Stimulated activated CD4-positive, alpha-beta T cell treated with anti-CD3 and anti-CD28 coated beads, Interleukin-4, amount 100 ng/mL, for 1 hour (primary cell): Measurements from ENCODE around the gene ATP6V1G2.
"Not testable (repeated sequence)": the region's sequence is repeated elsewhere in the genome, so short reads cannot be mapped to it uniquely, and the experiment has no call there.

ENCODE experiments used
- DNase-seq: peaks from one replicate; pipeline ENCODE4 v3.0.0-alpha.2; 2020

The ATP6V1G2 gene

DNA sequence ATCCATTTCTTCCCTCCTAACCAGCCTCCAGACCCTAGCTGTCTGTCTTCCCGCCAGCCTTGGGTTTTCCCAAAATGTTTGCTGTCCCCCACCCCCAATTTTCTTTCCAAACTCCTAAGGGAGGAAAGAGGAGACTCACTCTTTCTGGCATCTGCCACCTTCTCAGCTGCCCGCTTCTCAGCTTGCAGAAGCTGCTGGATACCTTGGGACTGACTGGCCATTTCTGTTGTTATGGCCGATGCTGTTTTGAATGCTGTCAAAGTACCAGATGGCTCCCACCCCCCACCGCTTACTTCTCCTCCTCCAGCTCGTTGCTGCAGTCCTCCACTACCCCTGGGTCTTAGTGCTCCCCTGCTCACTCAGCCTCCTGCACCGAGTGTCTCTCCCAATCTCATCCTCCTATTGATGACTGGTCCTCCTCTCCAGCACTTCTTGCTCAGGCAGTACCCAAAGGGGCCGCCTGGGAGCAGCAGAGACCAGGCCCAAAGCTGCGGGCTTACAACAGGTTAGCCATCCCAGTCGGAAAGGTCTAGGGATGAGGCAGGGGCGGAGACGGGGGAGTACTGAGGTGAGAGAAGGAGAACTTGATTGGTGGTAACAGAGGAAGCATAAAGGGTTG is at the start of gene ATP6V1G2:
TSS of gene ATP6V1G2 (minus strand) at position 270 of the 619 bp plus-strand sequence. CDS start at position 221, 49 bp downstream.
- peak; percentile 87 for DNase-seq

DNA sequence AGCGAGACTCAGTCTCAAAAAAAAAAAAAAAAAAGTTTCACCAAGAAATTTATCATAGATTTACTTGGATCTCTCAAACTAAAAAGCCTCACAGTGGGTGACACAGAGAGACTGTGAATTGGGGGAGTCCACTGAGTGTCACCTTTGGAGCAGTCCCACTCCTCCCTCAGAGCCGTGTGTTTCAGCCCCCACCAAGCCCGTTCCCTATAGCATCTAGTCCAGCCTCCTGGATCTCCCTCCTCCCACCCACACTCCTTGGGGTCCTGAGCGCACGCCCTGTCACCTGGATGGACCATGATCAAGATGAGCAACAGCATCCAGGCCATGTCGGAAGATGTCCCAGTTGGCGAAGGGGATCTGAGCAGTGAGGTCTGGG is 46.0 kb upstream of the ATP6V1G2 start:
- no peak for DNase-seq

DNA sequence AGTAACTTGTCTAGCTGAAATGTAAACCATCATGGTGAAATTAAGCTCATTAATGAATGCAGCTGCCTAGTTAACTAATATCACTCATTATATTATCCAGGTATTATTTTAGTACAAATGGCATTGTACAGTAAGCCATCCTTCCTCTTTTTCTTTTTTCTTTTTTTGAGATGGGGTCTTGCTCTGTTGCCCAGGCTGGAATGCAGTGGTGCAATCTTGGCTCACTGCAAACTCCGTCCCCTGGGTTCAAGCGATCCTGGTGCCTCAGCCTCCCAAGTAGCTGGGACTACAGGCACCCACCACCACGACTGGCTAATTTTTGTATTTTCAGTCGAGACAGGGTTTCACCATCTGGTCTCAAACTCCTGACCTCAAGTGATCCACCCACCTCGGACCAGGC is 44.3 kb upstream of the ATP6V1G2 start:
- DNase-seq = not testable (repeated sequence)

DNA sequence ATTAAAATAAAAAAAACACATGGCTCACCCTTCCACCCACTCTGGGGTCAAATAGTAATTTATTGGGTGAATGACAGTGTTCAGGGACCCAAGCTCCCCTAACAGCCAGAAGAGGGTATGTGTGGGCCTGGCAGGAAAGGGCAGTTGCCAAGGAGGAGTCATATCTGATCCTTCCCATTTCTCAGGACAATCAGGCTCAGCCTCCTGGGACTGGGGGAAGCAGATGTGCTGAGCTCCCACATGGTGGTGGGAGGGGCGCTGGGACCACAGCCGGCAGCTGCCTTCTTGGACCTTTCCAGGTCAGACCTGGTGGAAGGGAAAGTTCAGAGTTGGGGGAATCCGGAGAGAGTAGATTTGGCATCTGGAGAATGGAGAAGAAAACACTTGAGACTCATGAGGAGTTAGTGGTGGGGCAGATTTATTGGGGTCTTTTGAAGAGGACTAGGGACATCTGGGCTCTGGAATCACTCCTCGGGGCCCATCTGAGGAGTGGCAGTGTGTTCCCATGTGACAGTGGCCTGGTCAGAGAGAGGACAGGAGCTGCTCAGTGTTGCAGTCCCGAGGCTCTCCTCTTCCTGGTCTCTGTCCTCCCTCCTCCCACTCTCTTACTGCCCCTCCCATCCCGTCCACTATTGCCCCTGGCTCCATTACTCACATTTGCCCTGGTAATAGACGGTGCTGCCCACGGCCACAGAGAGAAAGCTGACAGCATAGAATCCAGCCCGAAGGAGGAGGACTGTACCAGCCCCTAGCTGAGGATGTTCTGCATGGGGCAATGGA is 42.7 kb upstream of the ATP6V1G2 start:
- DNase-seq = no peak

DNA sequence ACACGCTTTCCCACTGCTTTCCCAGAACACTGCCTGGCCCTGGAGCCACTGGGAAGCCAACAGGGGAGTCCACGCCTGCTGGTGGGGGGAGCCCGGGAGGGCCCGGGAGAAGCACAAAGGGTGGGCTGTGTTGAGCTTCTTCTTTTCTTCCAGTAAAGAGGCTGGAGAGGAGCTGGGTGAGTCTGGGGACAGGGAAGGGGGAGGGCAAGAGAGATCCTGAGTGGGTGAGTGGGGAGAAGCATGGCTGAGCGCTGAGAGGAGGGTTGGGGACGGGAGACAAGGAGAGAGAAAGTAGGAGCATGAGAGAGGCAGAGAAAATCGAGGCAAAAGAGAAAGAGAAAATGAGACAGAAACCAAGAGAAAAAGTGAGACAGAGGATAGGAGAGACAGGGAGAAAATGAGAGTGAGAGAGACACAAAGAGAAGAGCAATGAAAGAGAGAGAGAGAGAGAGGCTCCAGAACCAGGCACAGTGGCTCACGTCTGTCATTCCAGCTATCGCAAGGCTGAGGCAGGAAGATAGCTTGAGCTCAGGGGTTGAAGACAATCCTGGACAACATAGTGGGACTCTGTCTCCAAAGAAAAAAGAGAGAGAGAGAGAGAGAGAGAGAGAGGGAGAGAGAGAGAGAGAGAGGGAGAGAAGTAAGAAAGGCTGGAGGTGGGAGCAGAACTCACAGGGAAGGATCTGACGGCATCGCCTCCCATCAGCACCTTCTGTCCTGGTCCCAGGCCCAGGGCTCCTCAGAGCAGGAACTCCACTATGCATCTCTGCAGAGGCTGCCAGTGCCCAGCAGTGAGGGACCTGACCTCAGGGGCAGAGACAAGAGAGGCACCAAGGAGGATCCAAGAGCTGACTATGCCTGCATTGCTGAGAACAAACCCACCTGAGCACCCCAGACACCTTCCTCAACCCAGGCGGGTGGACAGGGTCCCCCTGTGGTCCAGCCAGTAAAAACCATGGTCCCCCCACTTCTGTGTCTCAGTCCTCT is 41.7 kb upstream of the ATP6V1G2 start:
- no peak for DNase-seq

DNA sequence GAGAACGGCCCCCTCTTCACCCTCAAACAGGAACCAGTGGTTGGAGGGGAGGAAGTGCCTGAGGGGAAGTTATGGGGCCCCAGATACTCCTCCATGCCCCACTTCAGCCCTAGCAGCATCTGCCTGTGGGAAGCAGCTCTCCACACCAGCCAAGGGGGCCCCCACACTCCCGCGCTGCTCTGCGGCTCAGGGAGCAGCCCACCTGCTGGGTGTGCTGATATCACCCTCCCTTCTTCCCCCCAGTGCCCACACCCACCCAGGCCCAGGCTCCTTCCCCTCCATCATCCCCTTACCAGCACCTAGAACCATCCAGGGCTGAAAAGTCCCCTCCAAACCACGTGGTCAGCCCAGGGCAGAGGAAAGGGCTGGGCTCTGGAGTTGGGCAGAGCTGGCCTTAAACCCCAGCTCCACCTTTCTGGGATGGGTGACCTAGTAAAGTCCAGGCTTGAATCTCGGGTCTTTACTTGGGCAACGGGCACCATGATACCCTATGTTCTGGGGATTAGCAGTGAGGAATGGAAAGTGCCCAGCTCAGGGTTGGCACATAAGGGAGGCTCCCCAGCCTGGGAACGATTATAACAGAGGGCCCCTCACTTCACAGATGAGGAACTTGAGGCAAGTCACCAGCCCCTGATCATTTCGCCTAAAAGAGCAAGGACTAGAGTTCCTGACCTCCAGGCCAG is 40.3 kb upstream of the ATP6V1G2 start:
- DNase-seq = no peak

DNA sequence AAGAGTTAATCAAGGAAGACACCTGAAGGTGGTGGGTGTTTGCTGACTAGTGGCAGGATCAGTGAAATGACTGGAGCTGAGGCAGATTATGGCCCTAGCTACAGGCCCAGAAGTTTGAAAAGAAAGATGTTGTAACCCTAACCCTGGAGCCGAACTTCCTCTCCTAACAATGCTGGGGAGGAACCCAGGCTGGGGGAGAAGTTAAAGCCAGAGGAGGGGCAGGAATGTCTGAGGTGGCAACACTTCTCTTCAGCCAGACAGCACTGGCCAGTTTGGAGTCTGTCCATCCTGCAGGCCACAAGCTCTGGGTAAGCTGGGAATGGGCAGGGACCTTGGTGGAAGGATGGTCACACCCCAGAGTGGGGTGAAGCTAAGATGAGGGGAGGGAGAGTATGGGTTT is 39.6 kb upstream of the ATP6V1G2 start, which contains the start of gene LST1:
TSS of gene LST1 (plus strand) at position 270 of the 400 bp plus-strand sequence. CDS start 1,023 bp downstream, outside the sequence.
- DNase-seq = no peak

DNA sequence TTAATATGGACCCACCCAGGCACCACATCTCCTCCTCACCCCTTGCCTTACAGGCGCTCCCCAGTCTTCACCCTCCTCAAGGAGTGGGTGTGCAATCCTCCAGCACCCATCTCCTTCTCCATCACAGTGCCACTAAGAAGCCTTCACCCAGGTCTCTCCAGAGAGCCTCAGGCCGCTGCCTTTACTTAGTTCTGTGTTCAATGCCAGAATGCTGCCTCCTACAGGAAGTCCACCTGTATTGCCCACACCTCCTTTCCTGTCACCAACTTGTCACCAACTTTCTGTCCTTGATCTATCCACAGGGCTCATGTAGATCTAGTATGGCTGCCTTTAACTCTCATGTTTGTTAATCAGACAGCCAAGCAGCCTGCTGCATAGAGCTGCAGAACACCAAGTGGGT is 39.1 kb upstream of the ATP6V1G2 start:
- DNase-seq = no peak

DNA sequence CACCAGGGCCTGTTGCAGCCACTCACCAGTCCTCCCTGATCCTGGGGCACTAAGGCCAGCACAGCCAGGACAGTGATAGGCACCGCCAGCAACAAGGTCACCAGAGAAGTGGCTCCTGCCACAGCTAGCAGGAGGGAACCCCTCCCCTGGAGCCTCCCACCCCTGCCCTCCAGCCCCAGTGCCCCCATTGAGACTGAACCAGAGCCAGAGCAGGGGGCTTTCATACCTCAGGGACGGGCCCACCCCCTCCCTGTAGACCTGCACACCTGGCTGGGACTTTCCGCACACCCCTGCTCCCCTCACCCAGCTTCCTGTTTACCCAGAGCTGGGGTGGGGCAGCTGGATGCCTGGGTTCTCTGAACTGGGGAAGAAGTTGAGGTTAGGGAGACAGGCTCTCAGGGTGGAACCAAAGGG is 35.8 kb upstream of the ATP6V1G2 start, which contains the start of gene LTB:
TSS of gene LTB (minus strand) at position 195 of the 414 bp plus-strand sequence. CDS start at position 188, 7 bp downstream.
- peak; percentile 52 for DNase-seq

DNA sequence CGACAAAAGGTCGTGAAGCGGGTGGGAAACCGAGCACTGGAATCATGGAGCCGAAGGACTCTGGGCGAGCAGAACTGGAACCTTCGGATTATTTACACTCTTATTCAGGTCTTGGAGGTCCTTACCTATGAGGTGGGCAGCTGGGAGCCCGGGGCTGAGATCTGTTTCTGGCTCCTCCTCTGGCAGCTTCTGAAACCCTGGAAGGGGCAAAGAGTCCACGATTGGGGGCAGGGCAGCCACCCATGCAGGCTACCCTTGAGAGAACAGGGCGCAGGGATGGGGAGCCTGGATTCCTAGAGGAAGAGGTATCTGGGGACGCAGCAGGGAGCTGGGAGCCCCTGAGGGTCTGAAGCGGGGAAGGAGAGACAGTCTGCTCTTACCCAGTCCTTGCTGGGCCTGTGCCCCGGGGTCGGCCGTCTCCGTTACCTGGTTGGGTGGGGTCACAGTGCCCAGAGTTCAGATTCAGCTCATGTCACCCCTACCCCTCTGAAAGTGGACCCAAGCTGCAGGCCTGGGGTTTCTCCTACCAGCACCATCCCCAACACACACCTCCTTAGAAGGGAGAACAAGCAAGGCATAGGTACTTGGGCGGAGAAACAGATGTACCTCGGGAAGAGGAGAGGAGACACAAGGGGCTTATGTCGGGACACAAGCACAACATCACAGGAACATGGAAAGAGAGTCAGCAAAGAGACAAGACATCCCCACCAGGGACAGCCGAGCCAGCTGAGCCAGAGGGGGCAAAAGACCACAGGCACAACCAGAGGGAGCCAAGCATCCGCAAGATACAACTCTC is 35.2 kb upstream of the ATP6V1G2 start:
- DNase-seq = no peak

DNA sequence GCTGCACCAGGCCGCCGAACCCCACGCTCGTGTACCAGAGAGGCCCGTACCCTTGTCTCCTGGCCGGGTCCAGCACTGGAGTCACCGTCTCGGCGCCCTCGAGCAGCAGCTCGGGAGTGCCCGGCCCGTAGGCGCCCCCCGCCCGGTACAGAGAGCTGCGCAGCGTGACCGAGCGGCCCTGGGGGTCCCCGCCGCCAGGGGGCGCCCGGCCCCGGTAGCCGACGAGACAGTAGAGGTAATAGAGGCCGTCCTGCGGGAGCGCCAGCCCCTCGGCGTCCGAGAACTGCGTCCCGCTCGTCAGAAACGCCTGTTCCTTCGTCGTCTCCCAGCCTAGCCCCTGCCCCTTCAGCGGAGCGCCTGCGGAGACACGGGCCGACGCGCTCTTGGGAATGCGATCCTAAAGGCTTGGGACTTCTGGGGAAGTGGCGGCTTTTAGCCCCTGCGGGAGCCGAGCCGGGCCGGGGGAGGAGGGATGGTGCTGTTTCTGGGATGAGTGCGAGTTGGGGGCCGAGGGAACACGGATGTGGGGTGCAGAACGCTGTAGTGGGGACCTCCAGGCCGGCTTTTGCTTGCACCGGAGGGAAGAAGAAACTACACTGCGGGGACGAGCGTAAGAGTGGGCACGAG is 34.5 kb upstream of the ATP6V1G2 start:
- DNase-seq = peak; percentile 92

DNA sequence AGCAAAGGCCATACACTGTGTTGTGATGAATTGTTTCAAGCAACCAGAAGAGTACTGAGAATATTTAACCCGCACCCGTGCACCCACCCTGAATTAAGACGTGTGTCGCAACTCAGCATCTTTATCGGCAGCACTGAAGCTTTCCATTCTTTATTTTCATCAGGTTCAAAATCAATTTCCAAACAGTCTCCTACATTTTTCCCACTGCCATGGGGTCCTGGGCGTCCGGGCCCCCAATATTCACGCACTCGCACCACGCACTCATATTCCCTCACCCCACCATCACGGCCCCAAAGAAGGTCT is 34.0 kb upstream of the ATP6V1G2 start:
- no peak for DNase-seq

DNA sequence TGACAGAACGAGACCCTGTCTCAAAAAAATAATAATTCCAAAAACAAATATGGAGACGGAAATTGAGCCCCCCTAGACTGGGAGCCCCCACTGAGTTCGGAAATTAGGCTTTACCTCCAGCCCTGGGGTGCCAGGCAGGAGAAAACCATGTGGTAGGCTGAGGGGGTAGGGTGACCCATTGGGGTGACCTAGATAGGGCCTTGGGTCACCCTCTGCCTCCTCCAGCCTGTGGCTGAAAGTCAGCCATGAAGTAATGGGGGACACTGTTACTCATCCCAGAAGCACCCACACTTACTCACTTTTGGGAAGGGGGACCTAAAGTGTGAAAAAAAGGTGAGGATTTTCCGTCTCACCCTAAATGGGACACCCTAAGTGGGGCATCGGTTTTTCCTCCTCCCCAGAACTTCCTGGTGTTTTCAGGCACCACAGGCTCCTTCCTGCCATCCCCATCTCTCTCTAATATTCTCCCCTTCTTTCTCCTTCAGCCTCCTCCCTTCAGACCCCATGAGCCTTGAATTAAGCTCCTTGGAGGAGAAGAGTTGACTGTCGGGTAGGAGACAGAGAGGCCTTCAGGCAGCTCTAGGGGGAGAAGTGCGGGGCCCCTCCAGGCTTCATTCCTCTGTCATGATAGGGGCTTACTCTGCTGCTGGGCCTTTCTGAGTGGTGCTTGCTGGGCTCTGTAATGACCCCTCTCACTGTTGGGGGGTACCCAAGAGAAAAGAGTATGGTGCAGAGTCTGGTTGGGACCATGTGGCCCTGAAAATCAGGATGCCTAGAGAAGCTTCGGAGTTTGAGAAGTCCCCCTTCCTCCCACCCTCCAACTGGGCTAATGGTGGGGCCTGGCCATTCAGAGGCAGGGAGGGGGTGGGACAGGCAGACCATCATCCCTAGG is 33.4 kb upstream of the ATP6V1G2 start:
- no peak for DNase-seq

DNA sequence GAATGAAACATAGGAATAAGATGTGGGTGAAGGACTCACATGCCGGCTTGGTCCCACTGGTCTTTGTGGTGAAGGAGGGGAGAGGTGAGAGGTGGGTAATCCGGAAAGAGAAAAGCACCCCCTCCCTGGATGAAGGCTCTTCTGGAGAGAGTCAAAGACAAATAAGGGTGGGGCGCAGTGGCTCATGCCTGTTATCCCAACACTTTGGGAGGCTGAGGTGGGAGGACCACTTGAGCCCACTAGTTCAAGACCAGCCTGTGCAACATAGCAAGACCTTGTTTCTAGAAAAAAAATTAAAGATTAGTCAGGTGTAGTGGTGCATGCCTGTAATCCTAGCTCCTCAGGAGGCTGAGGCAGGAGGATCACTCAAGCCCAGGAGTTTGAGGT is 32.7 kb upstream of the ATP6V1G2 start:
- no peak for DNase-seq

DNA sequence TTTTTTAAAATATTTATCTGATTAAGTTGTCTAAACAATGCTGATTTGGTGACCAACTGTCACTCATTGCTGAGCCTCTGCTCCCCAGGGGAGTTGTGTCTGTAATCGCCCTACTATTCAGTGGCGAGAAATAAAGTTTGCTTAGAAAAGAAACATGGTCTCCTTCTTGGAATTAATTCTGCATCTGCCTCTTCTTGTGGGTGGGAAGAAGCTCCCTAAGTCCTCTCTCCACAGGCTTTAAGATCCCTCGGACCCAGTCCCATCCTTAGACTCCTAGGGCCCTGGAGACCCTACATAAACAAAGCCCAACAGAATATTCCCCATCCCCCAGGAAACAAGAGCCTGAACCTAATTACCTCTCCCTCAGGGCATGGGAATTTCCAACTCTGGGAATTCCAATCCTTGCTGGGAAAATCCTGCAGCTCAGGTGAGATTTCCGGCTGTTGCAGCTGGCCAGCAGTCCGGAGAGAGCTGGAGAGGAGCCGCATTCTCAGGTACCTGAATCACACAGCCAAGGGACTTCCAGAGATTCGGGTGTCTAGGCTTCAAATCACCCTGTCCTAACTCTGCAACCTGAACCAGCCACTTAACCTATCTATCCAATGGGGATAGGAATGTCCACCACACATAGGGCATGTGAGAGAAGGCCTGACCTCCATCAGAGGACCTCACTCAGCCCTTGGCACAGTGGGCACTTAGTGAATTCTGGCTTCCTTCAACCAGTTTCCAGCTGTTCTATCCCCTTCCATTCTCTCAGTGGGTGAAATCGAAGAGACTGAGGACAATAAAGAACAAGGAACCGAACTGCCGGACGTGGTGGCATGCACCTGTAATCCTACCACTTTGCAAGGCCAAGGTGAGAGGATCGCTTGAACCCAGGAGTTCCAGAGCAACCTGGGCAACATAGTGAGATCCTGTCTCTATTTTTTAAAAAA is 32.0 kb upstream of the ATP6V1G2 start:
- no peak for DNase-seq

DNA sequence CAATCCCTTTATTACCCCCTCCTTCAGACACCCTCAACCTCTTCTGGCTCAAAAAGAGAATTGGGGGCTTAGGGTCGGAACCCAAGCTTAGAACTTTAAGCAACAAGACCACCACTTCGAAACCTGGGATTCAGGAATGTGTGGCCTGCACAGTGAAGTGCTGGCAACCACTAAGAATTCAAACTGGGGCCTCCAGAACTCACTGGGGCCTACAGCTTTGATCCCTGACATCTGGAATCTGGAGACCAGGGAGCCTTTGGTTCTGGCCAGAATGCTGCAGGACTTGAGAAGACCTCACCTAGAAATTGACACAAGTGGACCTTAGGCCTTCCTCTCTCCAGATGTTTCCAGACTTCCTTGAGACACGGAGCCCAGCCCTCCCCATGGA is 31.2 kb upstream of the ATP6V1G2 start:
- DNase-seq = no peak

DNA sequence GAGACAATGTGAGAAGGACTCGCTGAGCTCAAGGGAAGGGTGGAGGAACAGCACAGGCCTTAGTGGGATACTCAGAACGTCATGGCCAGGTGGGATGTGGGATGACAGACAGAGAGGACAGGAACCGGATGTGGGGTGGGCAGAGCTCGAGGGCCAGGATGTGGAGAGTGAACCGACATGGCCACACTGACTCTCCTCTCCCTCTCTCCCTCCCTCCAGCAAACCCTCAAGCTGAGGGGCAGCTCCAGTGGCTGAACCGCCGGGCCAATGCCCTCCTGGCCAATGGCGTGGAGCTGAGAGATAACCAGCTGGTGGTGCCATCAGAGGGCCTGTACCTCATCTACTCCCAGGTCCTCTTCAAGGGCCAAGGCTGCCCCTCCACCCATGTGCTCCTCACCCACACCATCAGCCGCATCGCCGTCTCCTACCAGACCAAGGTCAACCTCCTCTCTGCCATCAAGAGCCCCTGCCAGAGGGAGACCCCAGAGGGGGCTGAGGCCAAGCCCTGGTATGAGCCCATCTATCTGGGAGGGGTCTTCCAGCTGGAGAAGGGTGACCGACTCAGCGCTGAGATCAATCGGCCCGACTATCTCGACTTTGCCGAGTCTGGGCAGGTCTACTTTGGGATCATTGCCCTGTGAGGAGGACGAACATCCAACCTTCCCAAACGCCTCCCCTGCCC is 30.6 kb upstream of the ATP6V1G2 start:
- peak; percentile 46 for DNase-seq

DNA sequence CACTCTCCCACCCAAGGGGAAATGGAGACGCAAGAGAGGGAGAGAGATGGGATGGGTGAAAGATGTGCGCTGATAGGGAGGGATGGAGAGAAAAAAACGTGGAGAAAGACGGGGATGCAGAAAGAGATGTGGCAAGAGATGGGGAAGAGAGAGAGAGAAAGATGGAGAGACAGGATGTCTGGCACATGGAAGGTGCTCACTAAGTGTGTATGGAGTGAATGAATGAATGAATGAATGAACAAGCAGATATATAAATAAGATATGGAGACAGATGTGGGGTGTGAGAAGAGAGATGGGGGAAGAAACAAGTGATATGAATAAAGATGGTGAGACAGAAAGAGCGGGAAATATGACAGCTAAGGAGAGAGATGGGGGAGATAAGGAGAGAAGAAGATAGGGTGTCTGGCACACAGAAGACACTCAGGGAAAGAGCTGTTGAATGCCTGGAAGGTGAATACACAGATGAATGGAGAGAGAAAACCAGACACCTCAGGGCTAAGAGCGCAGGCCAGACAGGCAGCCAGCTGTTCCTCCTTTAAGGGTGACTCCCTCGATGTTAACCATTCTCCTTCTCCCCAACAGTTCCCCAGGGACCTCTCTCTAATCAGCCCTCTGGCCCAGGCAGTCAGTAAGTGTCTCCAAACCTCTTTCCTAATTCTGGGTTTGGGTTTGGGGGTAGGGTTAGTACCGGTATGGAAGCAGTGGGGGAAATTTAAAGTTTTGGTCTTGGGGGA is 29.7 kb upstream of the ATP6V1G2 start:
- DNase-seq = no peak
